ENCODE measurements around the gene YTHDF1. TPM values are rescaled to one million over a fixed set of nuclear protein-coding genes. Genes with fewer than 3 reads are reported as not detected.

YTHDF1 gene
- polyA plus RNA-seq, 2 of the 4 experiments (the other 2 are of a cell fraction), result 31.8 to 37.9 TPM

DNA sequence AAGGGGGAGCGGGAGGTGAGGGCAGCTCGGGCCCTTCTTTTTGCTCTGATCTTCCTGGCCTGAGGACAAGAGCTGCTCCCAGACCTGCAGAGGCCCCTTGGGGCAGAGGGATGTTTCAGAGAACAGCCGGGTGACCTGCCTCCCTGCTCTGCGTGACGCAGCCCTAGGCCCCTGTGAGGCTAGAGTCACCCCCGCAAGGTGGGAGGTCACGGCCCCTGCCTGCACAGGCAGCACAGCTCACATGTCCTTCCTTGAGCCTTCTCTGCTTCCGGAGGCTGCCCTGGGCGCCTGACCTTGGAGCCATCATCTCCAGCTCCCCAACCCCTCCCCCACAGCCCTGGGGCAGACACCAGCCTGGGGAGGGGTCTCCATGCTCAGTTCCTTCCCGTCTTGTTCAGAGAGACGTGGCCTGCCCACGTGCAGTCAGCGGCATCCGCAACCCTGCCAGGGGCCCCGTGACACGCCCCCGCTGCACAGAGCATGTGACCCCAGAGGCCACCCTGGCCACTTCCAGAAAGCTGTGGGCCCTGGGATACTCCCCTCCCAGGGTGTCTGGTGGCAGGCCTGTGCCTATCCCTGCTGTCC lies 19.6 kb upstream of the YTHDF1 start, which contains the start of gene BIRC7:
TSS of gene BIRC7 (plus strand) at position 507 of the 585 bp plus-strand sequence. CDS start 192 bp downstream, outside the sequence.
- 50% methylated on average over 12 of the region's 17 CpGs for WGBS (ENCODE audit: missing lambda C conversion rate)
- peak in 1 of 2 experiments; percentile 1; a peak in 1 of 6 replicates for ATAC-seq
- H3K27ac ChIP-seq, result peak within 1 kb of the TSS; percentile 96 to 99
- peak within 1 kb of the TSS; percentile 73 for H3K4me2 ChIP-seq
- no peak for FAIRE-seq
- DNase-seq (ENCODE audit: low read depth in 1 of 2, low spot score in 1 of 2), result peak in 1 of 2 experiments; percentile 64
- no peak within 1 kb of the TSS for H3K4me3 ChIP-seq
- ChIA-PET CTCF (interaction anchor here (0.8 to 8.9 kb wide), 15 partner anchors 10 to 163 kb away, joined by 3 to 178 read pairs (median 5); partner anchors contain the start of genes ARFGAP1, NKAIN4 and YTHDF1), POLR2A (interaction anchor here (0.6 to 2.0 kb wide), 4 partner anchors 12 to 37 kb away, joined by 3 to 14 read pairs (median 5); partner anchors contain the start of gene ARFGAP1)
- TF ChIP-seq SMC3 (IDR thresholded peaks at IDR 0.05), result no peak
- TF ChIP-seq, protein P1, sequence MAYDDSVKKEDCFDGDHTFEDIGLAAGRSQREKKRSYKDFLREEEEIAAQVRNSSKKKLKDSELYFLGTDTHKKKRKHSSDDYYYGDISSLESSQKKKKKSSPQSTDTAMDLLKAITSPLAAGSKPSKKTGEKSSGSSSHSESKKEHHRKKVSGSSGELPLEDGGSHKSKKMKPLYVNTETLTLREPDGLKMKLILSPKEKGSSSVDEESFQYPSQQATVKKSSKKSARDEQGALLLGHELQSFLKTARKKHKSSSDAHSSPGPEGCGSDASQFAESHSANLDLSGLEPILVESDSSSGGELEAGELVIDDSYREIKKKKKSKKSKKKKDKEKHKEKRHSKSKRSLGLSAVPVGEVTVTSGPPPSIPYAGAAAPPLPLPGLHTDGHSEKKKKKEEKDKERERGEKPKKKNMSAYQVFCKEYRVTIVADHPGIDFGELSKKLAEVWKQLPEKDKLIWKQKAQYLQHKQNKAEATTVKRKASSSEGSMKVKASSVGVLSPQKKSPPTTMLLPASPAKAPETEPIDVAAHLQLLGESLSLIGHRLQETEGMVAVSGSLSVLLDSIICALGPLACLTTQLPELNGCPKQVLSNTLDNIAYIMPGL (CRISPR knock-in tag; IDR thresholded peaks at IDR 0.05; ENCODE audit: borderline replicate concordance), result no peak
- TF ChIP-seq, protein P2, sequence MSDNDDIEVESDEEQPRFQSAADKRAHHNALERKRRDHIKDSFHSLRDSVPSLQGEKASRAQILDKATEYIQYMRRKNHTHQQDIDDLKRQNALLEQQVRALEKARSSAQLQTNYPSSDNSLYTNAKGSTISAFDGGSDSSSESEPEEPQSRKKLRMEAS (IDR thresholded peaks at IDR 0.05), result 0 out of 2 replicates have a peak, but pooled peaks have one; percentile 21
- TF ChIP-seq HDAC2 (IDR thresholded peaks at IDR 0.05), result no peak
- TF ChIP-seq MYC (IDR thresholded peaks at IDR 0.05; ENCODE audit: borderline replicate concordance, low read length), result no peak
- TF ChIP-seq FOXS1 (CRISPR knock-in tag; IDR thresholded peaks at IDR 0.05), result no peak
- TF ChIP-seq RNF2 (IDR thresholded peaks at IDR 0.05; ENCODE audit: borderline replicate concordance, low read depth), result no peak
- no peak for TF ChIP-seq TP53 (CRISPR knock-in tag; IDR thresholded peaks at IDR 0.05)
- no peak for TF ChIP-seq JUNB (IDR thresholded peaks at IDR 0.05)
- TF ChIP-seq, protein P3, sequence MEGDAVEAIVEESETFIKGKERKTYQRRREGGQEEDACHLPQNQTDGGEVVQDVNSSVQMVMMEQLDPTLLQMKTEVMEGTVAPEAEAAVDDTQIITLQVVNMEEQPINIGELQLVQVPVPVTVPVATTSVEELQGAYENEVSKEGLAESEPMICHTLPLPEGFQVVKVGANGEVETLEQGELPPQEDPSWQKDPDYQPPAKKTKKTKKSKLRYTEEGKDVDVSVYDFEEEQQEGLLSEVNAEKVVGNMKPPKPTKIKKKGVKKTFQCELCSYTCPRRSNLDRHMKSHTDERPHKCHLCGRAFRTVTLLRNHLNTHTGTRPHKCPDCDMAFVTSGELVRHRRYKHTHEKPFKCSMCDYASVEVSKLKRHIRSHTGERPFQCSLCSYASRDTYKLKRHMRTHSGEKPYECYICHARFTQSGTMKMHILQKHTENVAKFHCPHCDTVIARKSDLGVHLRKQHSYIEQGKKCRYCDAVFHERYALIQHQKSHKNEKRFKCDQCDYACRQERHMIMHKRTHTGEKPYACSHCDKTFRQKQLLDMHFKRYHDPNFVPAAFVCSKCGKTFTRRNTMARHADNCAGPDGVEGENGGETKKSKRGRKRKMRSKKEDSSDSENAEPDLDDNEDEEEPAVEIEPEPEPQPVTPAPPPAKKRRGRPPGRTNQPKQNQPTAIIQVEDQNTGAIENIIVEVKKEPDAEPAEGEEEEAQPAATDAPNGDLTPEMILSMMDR (IDR thresholded peaks at IDR 0.05), result no peak
- TF ChIP-seq ZSCAN20 (CRISPR knock-in tag; IDR thresholded peaks at IDR 0.05), result no peak
- TF ChIP-seq JUN (IDR thresholded peaks at IDR 0.05), result peak in 1 of 2 experiments; percentile 36; a peak in 1 of 5 replicates
- no peak for TF ChIP-seq RCOR1 (IDR thresholded peaks at IDR 0.05; ENCODE audit: low read depth, low read length)
- TF ChIP-seq FOSL2 (IDR thresholded peaks at IDR 0.05), result no peak
- peak; percentile 13; the same call in 1 of the 2 replicates for TF ChIP-seq FOSL2 (CRISPR knock-in tag; IDR thresholded peaks at IDR 0.05)
- TF ChIP-seq, protein P4, sequence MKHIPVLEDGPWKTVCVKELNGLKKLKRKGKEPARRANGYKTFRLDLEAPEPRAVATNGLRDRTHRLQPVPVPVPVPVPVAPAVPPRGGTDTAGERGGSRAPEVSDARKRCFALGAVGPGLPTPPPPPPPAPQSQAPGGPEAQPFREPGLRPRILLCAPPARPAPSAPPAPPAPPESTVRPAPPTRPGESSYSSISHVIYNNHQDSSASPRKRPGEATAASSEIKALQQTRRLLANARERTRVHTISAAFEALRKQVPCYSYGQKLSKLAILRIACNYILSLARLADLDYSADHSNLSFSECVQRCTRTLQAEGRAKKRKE (CRISPR knock-in tag; IDR thresholded peaks at IDR 0.05; ENCODE audit: low read depth), result no peak
- no peak for TF ChIP-seq CHD2 (IDR thresholded peaks at IDR 0.05; ENCODE audit: low read length, partially characterized antibody)
- TF ChIP-seq, protein P5, sequence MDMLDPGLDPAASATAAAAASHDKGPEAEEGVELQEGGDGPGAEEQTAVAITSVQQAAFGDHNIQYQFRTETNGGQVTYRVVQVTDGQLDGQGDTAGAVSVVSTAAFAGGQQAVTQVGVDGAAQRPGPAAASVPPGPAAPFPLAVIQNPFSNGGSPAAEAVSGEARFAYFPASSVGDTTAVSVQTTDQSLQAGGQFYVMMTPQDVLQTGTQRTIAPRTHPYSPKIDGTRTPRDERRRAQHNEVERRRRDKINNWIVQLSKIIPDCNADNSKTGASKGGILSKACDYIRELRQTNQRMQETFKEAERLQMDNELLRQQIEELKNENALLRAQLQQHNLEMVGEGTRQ (IDR thresholded peaks at IDR 0.05), result peak; percentile 21; the same call in 1 of the 2 replicates
- peak; percentile 28 to 65; a peak in 2 of 5 replicates for TF ChIP-seq EP300 (IDR thresholded peaks at IDR 0.05)
- TF ChIP-seq RFX5 (IDR thresholded peaks at IDR 0.05), result no peak
- TF ChIP-seq MAFK (IDR thresholded peaks at IDR 0.05; ENCODE audit: partially characterized antibody), result no peak
- TF ChIP-seq TFCP2L1 (CRISPR knock-in tag; IDR thresholded peaks at IDR 0.05), result no peak
- no peak for TF ChIP-seq CBX2 (IDR thresholded peaks at IDR 0.05; ENCODE audit: borderline replicate concordance, low read depth)
- no peak for TF ChIP-seq EHF (CRISPR knock-in tag; IDR thresholded peaks at IDR 0.05)
- TF ChIP-seq, protein P6, sequence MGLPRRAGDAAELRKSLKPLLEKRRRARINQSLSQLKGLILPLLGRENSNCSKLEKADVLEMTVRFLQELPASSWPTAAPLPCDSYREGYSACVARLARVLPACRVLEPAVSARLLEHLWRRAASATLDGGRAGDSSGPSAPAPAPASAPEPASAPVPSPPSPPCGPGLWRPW (IDR thresholded peaks at IDR 0.05), result no peak
- TF ChIP-seq EHMT2 (IDR thresholded peaks at IDR 0.05; ENCODE audit: low read depth), result no peak
- no peak for TF ChIP-seq HOXB5 (CRISPR knock-in tag; IDR thresholded peaks at IDR 0.05)
- no peak for TF ChIP-seq MAZ (IDR thresholded peaks at IDR 0.05; ENCODE audit: borderline replicate concordance, low read depth, low read length)
- no peak for TF ChIP-seq FOSB (CRISPR knock-in tag; IDR thresholded peaks at IDR 0.05)
- TF ChIP-seq SREBF2 (IDR thresholded peaks at IDR 0.05), result no peak
- no peak for TF ChIP-seq HOXA7 (CRISPR knock-in tag; IDR thresholded peaks at IDR 0.05)
- TF ChIP-seq NPAS2 (CRISPR knock-in tag; IDR thresholded peaks at IDR 0.05; ENCODE audit: borderline replicate concordance), result peak; percentile 7; the same call in 1 of the 2 replicates
- no peak for TF ChIP-seq ESRRA (IDR thresholded peaks at IDR 0.05; ENCODE audit: borderline replicate concordance, low read length)
- TF ChIP-seq HOXB13 (CRISPR knock-in tag; IDR thresholded peaks at IDR 0.05; ENCODE audit: low read depth), result no peak
- TF ChIP-seq, protein P7, sequence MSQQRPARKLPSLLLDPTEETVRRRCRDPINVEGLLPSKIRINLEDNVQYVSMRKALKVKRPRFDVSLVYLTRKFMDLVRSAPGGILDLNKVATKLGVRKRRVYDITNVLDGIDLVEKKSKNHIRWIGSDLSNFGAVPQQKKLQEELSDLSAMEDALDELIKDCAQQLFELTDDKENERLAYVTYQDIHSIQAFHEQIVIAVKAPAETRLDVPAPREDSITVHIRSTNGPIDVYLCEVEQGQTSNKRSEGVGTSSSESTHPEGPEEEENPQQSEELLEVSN (IDR thresholded peaks at IDR 0.05; ENCODE audit: borderline replicate concordance, low read depth), result 0 out of 2 replicates have a peak, but pooled peaks have one; percentile 29
- TF ChIP-seq CEBPB (IDR thresholded peaks at IDR 0.05), result no peak
- peaks cover 88% of the 10 kb centered on the region for H3K4me1 ChIP-seq
- H3K9me3 ChIP-seq, result no peaks in the 10 kb centered on the region
